Calu3 (cell line): ENCODE results near the gene PRKAA1. TPM values are rescaled to one million over a fixed set of nuclear protein-coding genes. Genes with fewer than 3 reads are reported as not detected.
A peak's percentile ranks its signal among the peaks of the same experiment; 100 is the strongest.

Experiments
- BruUV-seq: library from RNA; stranded (reverse); fragments of 400-500 nt; replicated peaks from 2 replicates; lab custom pipeline; 2021; lab: Mats Ljungman, UMichigan
- CTCF ChIA-PET: fragments of 300-600 bp; sonication (Branson Sonifier 250); formaldehyde crosslinking; loops from one replicate; lab custom pipeline; 2022; ENCODE audit warnings: antibody characterized with exemption; lab: Charles Lee
- DNase-seq: peaks from one replicate; pipeline ENCODE4 v3.0.0; 2022
- H3K27ac Mint-ChIP-seq: one replicate; pipeline ENCODE4 v1.8.0; 2022; ENCODE audit warnings: mixed read lengths; ENCODE audit not compliant: unreplicated experiment
- H3K27me3 Mint-ChIP-seq: one replicate; pipeline ENCODE4 v1.8.0; 2022; ENCODE audit warnings: mixed read lengths; ENCODE audit not compliant: unreplicated experiment
- H3K36me3 Mint-ChIP-seq: one replicate; pipeline ENCODE4 v1.8.0; 2022; ENCODE audit warnings: mild to moderate bottlenecking, moderate library complexity, mixed read lengths; ENCODE audit not compliant: insufficient read depth, unreplicated experiment
- H3K4me1 Mint-ChIP-seq: one replicate; pipeline ENCODE4 v1.8.0; 2022; ENCODE audit warnings: mild to moderate bottlenecking, low read depth, mixed read lengths; ENCODE audit not compliant: unreplicated experiment
- H3K4me3 Mint-ChIP-seq: one replicate; pipeline ENCODE4 v1.8.0; 2022; ENCODE audit warnings: mild to moderate bottlenecking, low read depth, moderate library complexity, mixed read lengths; ENCODE audit not compliant: unreplicated experiment
- H3K9me3 Mint-ChIP-seq: one replicate; pipeline ENCODE4 v1.8.0; 2022; ENCODE audit warnings: low read depth, mixed read lengths; ENCODE audit not compliant: unreplicated experiment
- intact Hi-C: fragments of 100-400 bp; cut with micrococcal nuclease; formaldehyde crosslinking; loops from one replicate; pipeline ENCODE4 v1.10.0; 2022; ENCODE audit not compliant: unreplicated experiment
- total RNA-seq: library from RNA; stranded (reverse); gene quantifications from 2 replicates; pipeline ENCODE4 v1.2.3, GENCODE V29; 2022
- TF ChIP-seq, protein P1 (sequence below): fragments of 200-600 bp; IDR thresholded peaks from one replicate; pipeline ENCODE4 v1.8.0; 2022; ENCODE audit warnings: antibody characterized with exemption; ENCODE audit not compliant: unreplicated experiment

The PRKAA1 gene
- total RNA-seq, 1 experiment from 2014 or later = 118 TPM

DNA sequence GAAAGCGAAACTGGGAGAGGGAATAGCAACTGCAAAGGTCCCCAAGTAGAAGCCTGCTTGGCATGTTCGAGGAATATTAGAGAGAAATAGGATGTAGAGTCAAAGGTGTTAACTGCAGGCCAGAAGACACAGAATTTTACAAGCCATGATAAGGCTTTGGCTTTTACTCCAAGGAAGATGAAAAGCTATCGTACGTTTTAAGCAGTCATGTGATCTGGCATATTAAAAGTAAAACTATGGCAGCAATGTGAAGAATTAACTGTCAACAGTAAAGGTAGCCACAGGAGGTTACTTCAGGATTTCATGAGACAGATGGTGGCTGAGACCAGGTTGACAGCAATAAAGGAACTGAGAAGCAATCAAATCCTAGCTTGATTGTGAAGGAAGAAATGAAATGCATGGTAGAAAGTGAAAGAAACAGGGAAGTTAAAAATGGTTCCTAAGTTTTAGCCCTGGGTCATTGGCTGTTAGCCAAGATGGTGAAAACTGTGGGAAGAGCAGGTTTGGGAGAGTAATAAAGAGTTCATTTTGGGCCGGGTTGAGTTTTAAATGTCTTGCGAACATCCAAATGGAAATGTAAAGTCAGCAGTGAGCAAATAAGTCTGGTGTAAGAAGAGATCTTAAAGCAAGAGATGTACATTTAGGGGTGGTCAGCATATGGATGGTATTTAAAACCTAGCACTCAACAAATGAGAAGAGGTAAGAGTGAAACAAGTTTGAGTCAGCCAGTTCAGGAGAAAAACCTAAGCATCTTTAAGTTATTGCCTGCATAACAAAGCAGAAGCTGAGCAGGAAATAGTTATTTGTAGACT lies 22.1 kb downstream of the PRKAA1 start:
- peaks cover 25% of the 10 kb centered on the region for H3K36me3 Mint-ChIP-seq
- no TSS peak for BruUV-seq
- intact Hi-C loops = loop anchor here (1.0 to 5.0 kb wide), 3 partner anchors 8 to 66 kb away; partner anchors contain the start of gene CARD6
- H3K27ac Mint-ChIP-seq = peak overlapping the region; percentile 63
- H3K9me3 Mint-ChIP-seq = no peaks in the 10 kb centered on the region
- H3K4me1 Mint-ChIP-seq = peaks cover 28% of the 10 kb centered on the region
- peak overlapping the region; percentile 48 for H3K4me3 Mint-ChIP-seq
- TF ChIP-seq, protein P1, sequence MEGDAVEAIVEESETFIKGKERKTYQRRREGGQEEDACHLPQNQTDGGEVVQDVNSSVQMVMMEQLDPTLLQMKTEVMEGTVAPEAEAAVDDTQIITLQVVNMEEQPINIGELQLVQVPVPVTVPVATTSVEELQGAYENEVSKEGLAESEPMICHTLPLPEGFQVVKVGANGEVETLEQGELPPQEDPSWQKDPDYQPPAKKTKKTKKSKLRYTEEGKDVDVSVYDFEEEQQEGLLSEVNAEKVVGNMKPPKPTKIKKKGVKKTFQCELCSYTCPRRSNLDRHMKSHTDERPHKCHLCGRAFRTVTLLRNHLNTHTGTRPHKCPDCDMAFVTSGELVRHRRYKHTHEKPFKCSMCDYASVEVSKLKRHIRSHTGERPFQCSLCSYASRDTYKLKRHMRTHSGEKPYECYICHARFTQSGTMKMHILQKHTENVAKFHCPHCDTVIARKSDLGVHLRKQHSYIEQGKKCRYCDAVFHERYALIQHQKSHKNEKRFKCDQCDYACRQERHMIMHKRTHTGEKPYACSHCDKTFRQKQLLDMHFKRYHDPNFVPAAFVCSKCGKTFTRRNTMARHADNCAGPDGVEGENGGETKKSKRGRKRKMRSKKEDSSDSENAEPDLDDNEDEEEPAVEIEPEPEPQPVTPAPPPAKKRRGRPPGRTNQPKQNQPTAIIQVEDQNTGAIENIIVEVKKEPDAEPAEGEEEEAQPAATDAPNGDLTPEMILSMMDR = no peak
- no peak for DNase-seq
- CTCF ChIA-PET = interaction anchor here (0.6 to 1.9 kb wide), 3 partner anchors 8 to 87 kb away, joined by 3 to 7 read pairs (median 4); no protein-coding TSS in a partner anchor
- H3K27me3 Mint-ChIP-seq = no peaks in the 10 kb centered on the region

DNA sequence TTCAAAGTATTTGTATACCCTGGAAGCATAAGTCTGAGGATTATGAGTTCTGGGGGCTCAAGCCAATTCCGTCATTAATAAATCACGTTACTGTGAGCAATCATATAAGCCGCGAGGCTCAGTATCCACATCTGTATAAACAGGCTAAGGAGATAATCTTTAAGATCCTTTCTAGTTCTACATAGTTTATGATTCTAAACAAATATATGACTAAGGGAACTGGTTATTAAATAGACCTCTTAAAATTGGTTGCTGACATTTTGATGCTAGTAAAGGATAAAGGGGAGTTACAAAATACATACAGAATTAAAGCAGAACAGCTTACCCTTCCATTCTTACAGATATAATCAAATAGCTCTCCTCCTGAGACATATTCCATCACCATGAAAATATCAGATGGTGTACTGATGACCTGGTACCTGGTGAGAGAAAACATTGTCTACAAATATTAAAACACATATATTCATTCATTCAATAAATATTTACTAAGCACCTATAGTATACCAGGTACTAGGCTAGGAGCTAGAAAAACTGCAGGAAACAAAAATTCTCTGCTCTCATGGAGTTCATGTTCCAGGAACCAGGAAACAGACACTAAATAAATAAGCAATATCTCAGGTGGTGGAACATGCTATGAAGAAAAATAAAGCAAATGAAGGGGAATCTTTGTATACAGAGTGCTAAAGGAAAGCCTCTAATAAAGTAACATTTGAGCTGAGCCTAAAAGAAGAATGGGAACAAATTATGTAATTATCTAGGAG lies 22.9 kb downstream of the PRKAA1 start:
- CTCF ChIA-PET = interaction anchor here (1.4 to 1.9 kb wide), 2 partner anchors 9 to 21 kb away, joined by 4 to 7 read pairs; no protein-coding TSS in a partner anchor
- intact Hi-C loops = loop anchor here (2.0 to 5.0 kb wide), 2 partner anchors 22 to 67 kb away; partner anchors contain the start of gene CARD6
- Mint-ChIP-seq H3K9me3 (no peaks in the 10 kb centered on the region), H3K4me3 (peak overlapping the region; percentile 48), H3K27me3 (no peaks in the 10 kb centered on the region), H3K27ac (peak overlapping the region; percentile 63), H3K4me1 (peaks cover 21% of the 10 kb centered on the region), H3K36me3 (peaks cover 25% of the 10 kb centered on the region)
- TF ChIP-seq, protein P1 = no peak
- no peak for DNase-seq
- no TSS peak for BruUV-seq

GRCh38 chr5:40774623-40775022 lies 23.6 kb downstream of the PRKAA1 start:
- Mint-ChIP-seq H3K9me3 (no peaks in the 10 kb centered on the region), H3K4me1 (peaks cover 21% of the 10 kb centered on the region), H3K4me3 (no peak overlapping the region), H3K27ac (no peak overlapping the region), H3K27me3 (no peaks in the 10 kb centered on the region), H3K36me3 (peaks cover 25% of the 10 kb centered on the region)
- TF ChIP-seq, protein P1 = no peak
- CTCF ChIA-PET = interaction anchor here (0.6 to 1.9 kb wide), 3 partner anchors 10 to 22 kb away, joined by 4 to 7 read pairs (median 7); no protein-coding TSS in a partner anchor
- intact Hi-C loops = loop anchor here (2.0 to 5.0 kb wide), 2 partner anchors 22 to 68 kb away; partner anchors contain the start of gene CARD6
- no peak for DNase-seq
- no TSS peak for BruUV-seq

DNA sequence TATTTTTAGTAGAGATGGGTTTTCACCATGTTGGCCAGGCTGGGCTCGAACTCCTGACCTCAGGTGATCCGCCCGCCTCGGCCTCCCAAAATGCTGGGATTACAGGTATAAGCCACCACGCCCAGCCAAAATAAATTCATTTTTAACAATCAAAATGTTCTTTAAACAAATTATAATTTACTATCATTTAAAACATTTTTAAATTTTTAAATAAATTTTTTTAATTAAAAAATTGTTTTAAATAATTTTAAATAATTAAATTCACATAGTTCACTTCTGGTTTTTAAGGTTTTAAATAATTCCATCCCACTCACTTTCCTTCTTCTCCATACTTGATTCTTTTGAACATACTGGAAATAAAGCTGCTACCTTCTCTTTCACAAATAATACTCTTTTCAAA lies 27.4 kb downstream of the PRKAA1 start:
- intact Hi-C loops = no loop called here
- BruUV-seq = no TSS peak
- CTCF ChIA-PET = no interaction called here
- DNase-seq = no peak
- H3K36me3 Mint-ChIP-seq = peaks cover 23% of the 10 kb centered on the region
- no peak overlapping the region for H3K4me3 Mint-ChIP-seq
- TF ChIP-seq, protein P1 = no peak
- peaks cover 7% of the 10 kb centered on the region for H3K4me1 Mint-ChIP-seq
- no peak overlapping the region for H3K27ac Mint-ChIP-seq
- H3K9me3 Mint-ChIP-seq = no peaks in the 10 kb centered on the region
- no peaks in the 10 kb centered on the region for H3K27me3 Mint-ChIP-seq
